ENCODE results near the gene GPR55. TPM values are rescaled to one million over a fixed set of nuclear protein-coding genes. Genes with fewer than 3 reads are reported as not detected.

The GPR55 gene
- total RNA-seq, 1 donor from 2014 or later, result not detected

DNA sequence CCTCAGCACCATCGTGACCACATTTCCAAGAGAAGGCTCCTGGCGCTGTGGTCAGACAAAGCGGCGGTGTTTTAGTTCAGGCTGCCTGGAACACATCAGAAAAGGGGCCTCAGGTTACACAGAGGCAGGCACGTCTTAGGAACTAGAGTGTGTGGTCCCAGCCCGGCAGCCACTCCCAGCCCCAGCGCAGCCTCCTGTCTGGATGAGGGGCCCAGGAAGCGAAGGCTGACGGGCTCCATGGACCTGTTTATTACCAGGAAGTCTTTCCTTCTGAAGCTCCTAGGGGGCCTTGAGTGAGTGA lies 10.0 kb upstream of the GPR55 start:
- TF ChIP-seq, protein P1, sequence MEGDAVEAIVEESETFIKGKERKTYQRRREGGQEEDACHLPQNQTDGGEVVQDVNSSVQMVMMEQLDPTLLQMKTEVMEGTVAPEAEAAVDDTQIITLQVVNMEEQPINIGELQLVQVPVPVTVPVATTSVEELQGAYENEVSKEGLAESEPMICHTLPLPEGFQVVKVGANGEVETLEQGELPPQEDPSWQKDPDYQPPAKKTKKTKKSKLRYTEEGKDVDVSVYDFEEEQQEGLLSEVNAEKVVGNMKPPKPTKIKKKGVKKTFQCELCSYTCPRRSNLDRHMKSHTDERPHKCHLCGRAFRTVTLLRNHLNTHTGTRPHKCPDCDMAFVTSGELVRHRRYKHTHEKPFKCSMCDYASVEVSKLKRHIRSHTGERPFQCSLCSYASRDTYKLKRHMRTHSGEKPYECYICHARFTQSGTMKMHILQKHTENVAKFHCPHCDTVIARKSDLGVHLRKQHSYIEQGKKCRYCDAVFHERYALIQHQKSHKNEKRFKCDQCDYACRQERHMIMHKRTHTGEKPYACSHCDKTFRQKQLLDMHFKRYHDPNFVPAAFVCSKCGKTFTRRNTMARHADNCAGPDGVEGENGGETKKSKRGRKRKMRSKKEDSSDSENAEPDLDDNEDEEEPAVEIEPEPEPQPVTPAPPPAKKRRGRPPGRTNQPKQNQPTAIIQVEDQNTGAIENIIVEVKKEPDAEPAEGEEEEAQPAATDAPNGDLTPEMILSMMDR (IDR thresholded peaks at IDR 0.05; ENCODE audit: insufficient read depth, low read depth, low read length), result no peak
- no peak for TF ChIP-seq EZH2 (IDR thresholded peaks at IDR 0.05; ENCODE audit: insufficient read depth, low read length)
- Mint-ChIP-seq H3K36me3 (ENCODE audit: low read depth, unreplicated experiment) (no peaks in the 10 kb centered on the region), H3K27ac (ENCODE audit: unreplicated experiment) (no peak overlapping the region), H3K9me3 (ENCODE audit: unreplicated experiment) (peaks cover 12% of the 10 kb centered on the region), H3K4me1 (ENCODE audit: low read depth, unreplicated experiment) (peaks cover 1% of the 10 kb centered on the region), H3K4me3 (ENCODE audit: unreplicated experiment) (no peak overlapping the region), H3K27me3 (ENCODE audit: low read depth, unreplicated experiment) (peaks cover 22% of the 10 kb centered on the region)
- H3K9ac ChIP-seq (ENCODE audit: low read length), result no peak overlapping the region
- FAIRE-seq, result no peak
- no peaks in the 10 kb centered on the region for H3K27me3 ChIP-seq (ENCODE audit: insufficient read depth, low read length)
- H3K4me1 ChIP-seq (ENCODE audit: insufficient read depth, low read length), result no peaks in the 10 kb centered on the region
- no peaks in the 10 kb centered on the region for H3K36me3 ChIP-seq (ENCODE audit: insufficient read depth, low read length)
- no peak overlapping the region for H3K4me3 ChIP-seq (ENCODE audit: insufficient read depth, low read depth, low read length)
- no peaks in the 10 kb centered on the region for H4K20me1 ChIP-seq (ENCODE audit: insufficient read depth, low read length)
- H3K27ac ChIP-seq (ENCODE audit: low read depth, low read length), result no peak overlapping the region
- H3K4me2 ChIP-seq (ENCODE audit: low read length), result no peak overlapping the region
- H2AFZ ChIP-seq (ENCODE audit: low read depth, low read length), result no peak overlapping the region
- no peak for DNase-seq (ENCODE audit: low read depth)
- H3K79me2 ChIP-seq (ENCODE audit: insufficient read depth, low read length), result no peaks in the 10 kb centered on the region
- peaks cover 4% of the 10 kb centered on the region for H3K9me3 ChIP-seq (ENCODE audit: insufficient read depth, low read depth, low read length)

DNA sequence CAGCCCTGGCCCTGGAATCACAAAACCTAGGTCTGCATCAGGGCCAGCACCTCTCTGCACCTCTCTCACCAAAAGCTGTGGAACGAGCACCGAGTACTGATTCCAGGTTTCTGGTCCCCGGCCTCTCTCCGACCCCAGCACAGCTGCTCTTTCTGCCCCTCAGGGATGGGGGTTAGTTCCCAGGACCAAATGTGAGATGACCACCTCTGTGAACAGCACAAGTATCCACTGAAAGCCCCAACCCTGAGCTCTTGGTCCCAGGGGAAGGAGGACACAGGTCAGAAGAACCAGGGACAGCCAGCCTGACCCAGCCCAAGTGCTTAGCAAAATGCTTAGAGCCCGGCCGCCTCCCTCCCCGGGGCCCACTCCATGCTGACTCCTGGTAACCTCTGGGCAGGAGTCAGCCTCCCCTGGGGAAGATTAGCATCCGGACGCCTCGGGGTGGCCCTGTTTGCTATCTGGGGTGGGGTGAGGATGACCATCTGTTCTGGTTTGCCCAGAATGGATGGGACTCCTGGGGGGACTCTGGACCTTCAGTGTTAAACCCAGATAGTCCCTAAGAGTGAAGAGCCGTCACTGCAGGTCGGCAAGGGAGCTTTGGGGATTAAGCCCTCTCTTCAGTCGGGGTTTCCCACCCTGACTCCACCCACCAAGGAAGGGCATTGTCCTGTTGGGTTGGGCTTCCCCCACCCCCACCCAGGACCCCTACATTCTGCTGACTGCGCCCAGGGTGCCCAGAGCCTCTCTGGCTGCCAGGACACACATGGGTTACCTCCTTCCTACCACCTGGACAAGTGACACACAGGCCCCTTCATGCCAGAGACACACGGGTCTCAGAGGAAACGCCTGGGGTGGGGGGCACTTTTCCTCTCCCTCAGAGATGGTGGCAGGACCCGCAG lies 9.4 kb upstream of the GPR55 start:
- no peaks in the 10 kb centered on the region for H3K79me2 ChIP-seq (ENCODE audit: insufficient read depth, low read length)
- no peaks in the 10 kb centered on the region for H3K36me3 ChIP-seq (ENCODE audit: insufficient read depth, low read length)
- H3K9me3 ChIP-seq (ENCODE audit: insufficient read depth, low read depth, low read length), result peaks cover 4% of the 10 kb centered on the region
- peaks cover 12% of the 10 kb centered on the region for H3K9me3 Mint-ChIP-seq (ENCODE audit: unreplicated experiment)
- no peaks in the 10 kb centered on the region for H3K27me3 ChIP-seq (ENCODE audit: insufficient read depth, low read length)
- H3K36me3 Mint-ChIP-seq (ENCODE audit: low read depth, unreplicated experiment), result no peaks in the 10 kb centered on the region
- TF ChIP-seq, protein P1 (IDR thresholded peaks at IDR 0.05; ENCODE audit: insufficient read depth, low read depth, low read length), result no peak
- TF ChIP-seq EZH2 (IDR thresholded peaks at IDR 0.05; ENCODE audit: insufficient read depth, low read length), result no peak
- H3K27me3 Mint-ChIP-seq (ENCODE audit: low read depth, unreplicated experiment), result peaks cover 25% of the 10 kb centered on the region
- H3K27ac ChIP-seq (ENCODE audit: low read depth, low read length), result no peak overlapping the region
- no peak overlapping the region for H2AFZ ChIP-seq (ENCODE audit: low read depth, low read length)
- H3K4me3 ChIP-seq (ENCODE audit: insufficient read depth, low read depth, low read length), result no peak overlapping the region
- H3K4me1 ChIP-seq (ENCODE audit: insufficient read depth, low read length), result no peaks in the 10 kb centered on the region
- DNase-seq (ENCODE audit: low read depth) (no peak), FAIRE-seq (no peak)
- no peak overlapping the region for H3K4me3 Mint-ChIP-seq (ENCODE audit: unreplicated experiment)
- H3K27ac Mint-ChIP-seq (ENCODE audit: unreplicated experiment), result no peak overlapping the region
- no peak overlapping the region for H3K9ac ChIP-seq (ENCODE audit: low read length)
- peaks cover 1% of the 10 kb centered on the region for H3K4me1 Mint-ChIP-seq (ENCODE audit: low read depth, unreplicated experiment)
- H4K20me1 ChIP-seq (ENCODE audit: insufficient read depth, low read length), result no peaks in the 10 kb centered on the region
- H3K4me2 ChIP-seq (ENCODE audit: low read length), result no peak overlapping the region

Measured in astrocyte (in vitro differentiated cells and primary cell).